COLO668 (cell line): ENCODE results near the gene TBX15.
"Not testable (repeated sequence)": the region's sequence is repeated elsewhere in the genome, so short reads cannot be mapped to it uniquely, and the experiment has no call there.

Source experiments
- DNase-seq: peaks from one replicate; lab custom pipeline; 2025; ENCODE audit not compliant: unreplicated experiment; lab: John Stamatoyannopoulos, UW

The TBX15 gene

DNA sequence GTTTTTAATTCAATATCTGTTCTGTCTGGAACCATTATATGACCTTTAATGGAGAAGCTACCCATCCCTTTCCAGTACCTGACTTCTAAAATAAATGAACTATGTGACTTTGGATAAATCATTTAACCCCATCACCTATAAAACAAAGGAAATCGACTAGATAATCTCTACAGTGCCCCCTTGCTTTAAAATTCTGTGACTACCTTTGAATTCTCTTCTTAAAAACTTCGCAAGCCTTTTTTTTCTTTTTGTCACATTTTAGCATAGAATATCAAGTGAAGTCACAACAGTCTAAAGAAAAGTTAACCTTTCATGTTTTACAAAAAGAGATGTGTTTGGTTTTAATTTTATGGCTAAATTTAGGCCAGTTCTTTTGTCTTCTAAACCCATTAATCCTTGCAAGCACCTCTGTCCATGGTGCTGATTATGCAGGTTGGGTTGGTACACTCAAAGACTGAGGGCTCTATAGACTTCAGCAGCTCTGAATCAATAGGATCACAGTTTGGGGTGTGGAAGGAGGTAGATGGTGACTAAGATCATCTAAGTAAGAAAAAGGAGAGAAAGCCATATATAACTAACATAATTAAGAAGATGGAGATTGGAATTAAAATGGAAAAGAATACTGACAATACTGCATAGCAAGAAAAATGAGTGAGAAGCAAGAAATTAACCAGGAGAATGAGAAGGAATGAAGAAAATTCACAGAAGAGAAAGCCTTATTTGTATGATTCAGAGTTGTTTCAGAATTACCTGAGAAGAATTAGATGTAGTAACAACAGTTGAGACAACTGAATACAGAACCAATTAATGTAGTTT, 59.2 kb downstream of the TBX15 start:
- no peak for DNase-seq

- no peak for DNase-seq
Observed at GRCh38 chr1:118927427-118928187, 60.5 kb downstream of the TBX15 start.

DNA sequence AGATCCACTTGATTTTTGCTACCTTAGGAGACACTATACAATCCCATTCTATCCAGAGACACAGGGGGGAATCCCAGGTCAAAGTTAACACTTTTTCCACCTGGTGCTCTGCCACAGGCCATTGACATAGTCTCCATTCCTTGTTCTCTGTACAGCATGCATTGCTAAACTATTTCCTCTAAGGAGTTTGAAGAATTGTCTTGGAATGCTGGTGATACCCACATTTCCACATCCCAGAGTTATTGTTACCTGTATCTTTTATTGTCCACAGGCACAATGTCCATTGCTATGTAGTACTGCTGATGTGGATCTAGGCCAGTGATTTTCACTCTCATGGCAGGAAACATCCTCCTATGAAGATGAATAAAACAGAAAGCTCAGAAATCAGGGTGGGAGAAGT, 61.9 kb downstream of the TBX15 start:
- DNase-seq, result no peak

- no peak for DNase-seq
Observed at GRCh38 chr1:118925651-118926050, 62.5 kb downstream of the TBX15 start.

DNA sequence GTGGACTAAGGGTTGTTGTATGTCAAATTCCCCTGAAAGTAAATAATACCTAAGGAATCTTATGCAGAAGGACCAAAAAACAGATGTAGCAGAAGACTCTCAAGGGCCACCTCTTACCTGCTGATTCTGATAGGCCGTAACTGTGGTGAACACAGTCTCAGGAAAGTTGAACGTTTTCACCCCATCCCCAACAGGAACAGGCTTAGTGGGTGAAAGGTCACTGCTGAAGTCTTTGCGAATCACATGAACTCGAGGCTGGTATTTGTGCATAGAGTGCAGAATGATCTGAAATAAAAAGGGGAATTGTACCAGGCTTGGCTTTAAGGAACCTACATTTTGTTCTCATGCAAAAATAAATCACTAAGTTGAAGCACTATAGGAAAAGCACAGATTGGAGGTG, 64.8 kb downstream of the TBX15 start:
- DNase-seq, result no peak

DNA sequence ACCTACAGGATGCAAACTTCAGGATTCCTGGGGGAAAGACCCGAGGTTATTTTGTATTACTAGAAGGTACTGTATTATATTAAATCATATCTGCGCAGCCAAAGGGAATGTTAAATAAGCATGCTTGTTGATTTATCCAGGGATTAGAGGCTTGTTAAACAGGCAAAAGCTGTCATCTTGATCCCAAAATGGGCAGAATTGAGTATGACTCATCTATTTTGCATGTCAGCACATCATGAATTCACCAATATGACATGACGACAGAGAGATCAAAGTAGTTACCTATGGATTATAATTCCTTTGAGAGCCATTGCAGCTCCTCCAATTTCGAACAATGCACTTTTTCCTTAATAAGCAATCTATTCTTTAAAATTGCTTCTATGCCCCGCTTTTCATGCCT, 66.1 kb downstream of the TBX15 start:
- no peak for DNase-seq

GRCh38 chr1:118920124-118920717, 67.9 kb downstream of the TBX15 start:
- no peak for DNase-seq

GRCh38 chr1:118918940-118919259, 69.2 kb downstream of the TBX15 start:
- no peak for DNase-seq

DNA sequence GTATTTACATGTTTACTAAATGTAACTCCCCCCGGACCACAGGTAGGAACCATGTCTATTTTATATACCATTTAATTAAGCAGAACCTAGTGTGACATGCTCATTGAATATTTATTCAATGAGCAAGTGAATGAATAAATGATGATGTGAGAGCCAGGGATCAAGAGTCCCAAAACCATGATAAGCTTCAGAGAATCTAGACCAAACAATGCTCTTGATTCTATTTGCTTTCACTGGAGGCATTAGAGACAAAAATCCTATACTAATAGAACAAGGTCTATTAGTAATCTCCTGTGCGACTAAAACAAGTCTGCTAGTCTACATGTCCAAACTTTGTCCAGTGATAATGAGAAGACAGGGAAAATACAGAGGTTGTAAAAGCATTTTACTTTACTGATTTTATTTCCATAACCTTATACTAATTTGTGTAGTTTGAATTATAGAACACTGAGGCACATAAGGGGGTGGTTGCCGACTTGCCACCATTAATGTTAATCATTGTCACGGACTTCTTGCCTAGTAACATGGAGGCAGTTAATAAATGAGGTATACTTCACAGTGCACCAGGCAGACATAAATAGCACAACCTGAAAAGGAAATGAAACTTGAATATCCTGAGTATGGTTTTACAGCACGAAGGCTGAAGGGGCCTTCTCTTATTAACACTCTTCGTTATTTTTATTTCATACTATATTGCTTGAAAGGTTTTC, 69.8 kb downstream of the TBX15 start:
- DNase-seq, result no peak

DNA sequence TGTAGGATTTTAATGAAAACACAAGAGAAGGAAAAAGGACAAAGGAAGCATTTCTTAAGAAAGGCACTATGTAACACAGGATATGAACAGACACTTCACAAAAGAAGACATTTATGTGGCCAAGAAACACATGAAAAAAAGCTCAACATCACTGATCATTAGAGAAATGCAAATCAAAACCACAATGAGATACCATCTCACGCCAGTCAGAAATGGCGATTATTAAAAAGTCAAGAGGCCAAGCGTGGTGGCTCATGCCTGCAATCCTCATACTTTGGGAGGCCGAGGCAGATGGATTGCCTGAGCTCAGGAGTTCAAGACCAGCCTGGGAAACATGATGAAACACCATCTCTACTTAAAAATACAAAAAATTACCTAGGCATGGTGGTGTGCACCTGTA, 71.8 kb downstream of the TBX15 start:
- DNase-seq, result not testable (repeated sequence)

DNA sequence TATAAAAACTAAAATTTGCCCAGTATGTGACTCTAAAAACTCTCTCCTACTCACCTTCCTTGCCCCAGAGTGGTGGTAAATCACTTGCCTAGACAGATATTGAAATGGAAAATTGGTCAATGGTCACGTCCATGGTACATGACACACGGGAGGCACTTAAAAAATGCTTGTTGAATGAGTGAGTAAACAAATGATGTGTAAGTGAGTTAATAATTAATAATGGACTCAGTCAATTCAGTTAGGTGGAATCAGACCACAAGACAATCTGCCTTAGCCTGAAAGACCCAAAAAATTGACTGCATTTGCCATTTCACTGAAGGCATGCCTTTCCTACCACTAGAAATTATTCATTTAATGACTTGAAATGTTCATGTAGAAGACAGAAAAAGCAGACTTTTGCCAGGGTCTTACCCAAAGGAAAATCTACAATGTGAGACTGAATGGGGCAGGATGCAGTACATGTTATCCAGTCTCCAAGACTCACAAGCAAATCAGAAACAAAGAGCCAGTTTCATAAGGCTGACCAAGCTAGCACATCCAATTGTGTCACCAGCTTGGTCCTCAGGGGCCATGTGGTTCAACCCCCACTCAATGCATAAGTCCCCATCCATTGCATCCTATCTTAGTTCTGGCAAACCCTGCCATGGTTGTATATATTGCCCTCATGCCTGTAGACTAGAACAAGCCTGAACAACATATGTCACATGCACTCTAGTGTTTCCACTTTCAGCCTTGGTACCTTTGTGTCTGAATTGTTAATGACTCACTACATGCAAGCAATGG, 73.6 kb downstream of the TBX15 start:
- DNase-seq, result peak; percentile 57

- DNase-seq, result peak; percentile 13
Observed at GRCh38 chr1:118913818-118914217, 74.3 kb downstream of the TBX15 start.

DNA sequence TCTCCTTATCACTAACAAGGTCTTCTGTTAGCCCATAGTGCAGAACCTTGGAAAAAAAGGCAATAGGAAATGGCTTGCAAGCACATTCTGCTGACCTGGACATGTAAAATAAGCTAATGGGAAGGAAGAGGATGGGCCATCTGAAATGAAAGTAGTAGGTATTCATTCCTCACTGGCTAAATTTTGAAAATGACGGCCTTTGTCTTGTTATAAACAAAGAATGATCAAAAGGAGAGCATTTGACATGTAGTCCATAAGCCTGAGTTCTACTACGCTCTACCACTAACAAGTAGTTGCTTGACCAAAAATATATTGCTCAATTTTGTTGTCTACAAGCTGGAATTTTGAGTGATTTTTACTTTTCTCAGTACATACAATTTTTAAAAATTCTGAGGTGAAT, 75.6 kb downstream of the TBX15 start:
- DNase-seq, result no peak

GRCh38 chr1:118911571-118911970, 76.6 kb downstream of the TBX15 start:
- no peak for DNase-seq

- no peak for DNase-seq
Observed at GRCh38 chr1:118907466-118907865, 80.7 kb downstream of the TBX15 start.

- DNase-seq, result no peak
Observed at GRCh38 chr1:118905671-118906070, 82.5 kb downstream of the TBX15 start.

DNA sequence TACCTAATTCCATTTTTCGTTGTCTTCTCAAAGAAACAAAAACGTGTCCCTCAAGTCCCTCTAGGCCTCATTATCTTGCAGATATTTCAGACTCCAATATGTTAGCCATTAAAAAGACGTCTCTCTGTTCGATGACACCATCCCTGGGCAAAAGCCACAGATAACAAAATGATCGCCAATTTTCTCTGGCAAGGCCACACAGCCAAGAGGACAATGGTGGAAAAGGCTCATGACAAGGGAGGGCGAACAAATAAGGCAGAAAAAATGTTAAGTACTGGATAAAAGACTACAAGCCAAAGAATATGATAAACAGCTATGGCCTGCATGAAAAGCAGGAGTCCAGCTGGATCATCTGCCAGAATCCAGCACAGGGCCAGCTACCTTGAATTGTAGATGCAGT, 82.9 kb downstream of the TBX15 start:
- DNase-seq, result no peak

- no peak for DNase-seq
Observed at GRCh38 chr1:118902711-118903191, 85.4 kb downstream of the TBX15 start.

- DNase-seq, result no peak
Observed at GRCh38 chr1:118902299-118902698, 85.8 kb downstream of the TBX15 start.

DNA sequence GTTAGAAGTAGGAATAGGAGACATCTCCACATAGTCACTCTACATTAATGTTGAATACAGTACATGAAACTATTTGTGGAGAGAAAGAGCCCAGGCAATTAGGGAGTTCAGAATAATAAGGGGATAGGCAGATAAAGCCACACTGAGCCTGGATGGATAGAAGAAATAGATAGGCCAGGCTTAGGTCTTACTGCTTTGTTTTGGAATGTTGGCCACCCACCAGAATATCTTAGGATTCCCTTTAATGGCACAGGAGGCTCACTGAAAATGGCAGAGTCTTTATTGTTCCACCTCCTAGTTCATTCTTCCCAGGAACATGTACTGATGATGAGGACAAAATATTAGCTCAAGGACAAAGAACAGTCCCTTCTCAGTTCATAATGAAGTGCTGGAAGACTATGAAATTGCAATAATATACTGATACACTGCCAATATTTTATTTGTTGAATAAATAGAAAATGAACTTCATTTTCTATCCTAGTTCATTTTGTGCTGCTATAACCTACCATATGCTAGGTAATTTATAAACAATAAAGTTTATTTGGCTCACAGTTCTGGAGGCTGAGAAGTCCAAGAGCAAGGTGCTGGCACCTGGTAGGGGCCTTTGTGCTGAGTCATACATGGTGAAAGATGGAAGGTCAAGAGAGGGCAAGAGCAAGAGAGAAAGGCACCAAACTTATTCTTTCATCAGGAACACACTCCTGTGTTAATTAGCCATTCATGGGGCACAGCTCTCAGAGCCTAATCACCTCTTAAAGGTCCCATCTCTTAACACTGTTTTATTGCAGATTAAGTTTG, 87.3 kb downstream of the TBX15 start:
- no peak for DNase-seq
